ENCODE data around the gene UFD1. TPM values are rescaled to one million over a fixed set of nuclear protein-coding genes. Genes with fewer than 3 reads are reported as not detected.

Gene UFD1
- total RNA-seq, 4 donors from 2014 or later: 4.9 to 57.2 (median 36.8) TPM

DNA sequence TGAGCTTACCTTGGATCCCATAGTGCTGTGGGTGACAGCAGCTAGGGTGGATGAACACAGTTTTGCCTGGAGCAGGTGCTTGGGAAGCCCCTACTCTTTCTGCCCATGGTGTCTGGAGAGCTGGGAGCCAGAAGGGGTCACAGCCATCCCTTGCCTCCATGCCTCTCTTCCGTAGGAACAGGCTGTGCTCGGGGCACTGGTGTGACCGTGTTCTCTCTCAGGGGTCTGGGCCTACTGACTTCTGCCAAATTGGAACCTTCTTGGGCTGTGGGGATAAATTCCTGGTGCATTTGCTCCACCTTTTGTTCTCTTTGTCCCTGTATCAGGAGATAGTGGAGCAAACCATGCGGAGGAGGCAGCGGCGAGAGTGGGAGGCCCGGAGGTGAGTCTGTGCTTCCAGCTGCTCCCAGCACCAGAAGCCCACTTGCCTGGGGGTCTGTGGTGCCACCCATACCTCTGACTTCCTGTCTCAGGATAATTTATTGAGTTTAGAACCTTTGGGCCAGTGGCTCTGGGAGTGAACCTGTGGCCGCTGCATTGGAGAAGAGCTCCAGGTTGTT is 15.1 kb upstream of the UFD1 start:
- Histone ChIP-seq H3K36me3 (no peaks in the 10 kb centered on the region), H3K27ac (no peak overlapping the region), H3K4me3 (no peak overlapping the region), H3K4me1 (no peaks in the 10 kb centered on the region), H3K27me3 (no peaks in the 10 kb centered on the region), H3K9me3 (no peaks in the 10 kb centered on the region)
- 100% methylated on average over 8 of the region's 8 CpGs; no CpG with 5 or more reads in 1 of the 2 donors for WGBS, 2 donors (ENCODE audit: low coverage in 1 of 2)
- in situ Hi-C loops (cut with MboI; ENCODE audit: low pct_ligation_motif_present in 1 of 4, low pct_unique_long_range_greater_than_20kb in 1 of 4, low sequenced_read_pairs in 3 of 4) (no loop called here), intact Hi-C loops (cut with DNase I; ENCODE audit: low total_unique reads) (no loop called here)
- TF ChIP-seq EP300 (IDR thresholded peaks at IDR 0.05; ENCODE audit: low read depth) (no peak), POLR2A (IDR thresholded peaks at IDR 0.05) (no peak), POLR2AphosphoS5 (IDR thresholded peaks at IDR 0.05) (no peak)
- TF ChIP-seq, protein P1, sequence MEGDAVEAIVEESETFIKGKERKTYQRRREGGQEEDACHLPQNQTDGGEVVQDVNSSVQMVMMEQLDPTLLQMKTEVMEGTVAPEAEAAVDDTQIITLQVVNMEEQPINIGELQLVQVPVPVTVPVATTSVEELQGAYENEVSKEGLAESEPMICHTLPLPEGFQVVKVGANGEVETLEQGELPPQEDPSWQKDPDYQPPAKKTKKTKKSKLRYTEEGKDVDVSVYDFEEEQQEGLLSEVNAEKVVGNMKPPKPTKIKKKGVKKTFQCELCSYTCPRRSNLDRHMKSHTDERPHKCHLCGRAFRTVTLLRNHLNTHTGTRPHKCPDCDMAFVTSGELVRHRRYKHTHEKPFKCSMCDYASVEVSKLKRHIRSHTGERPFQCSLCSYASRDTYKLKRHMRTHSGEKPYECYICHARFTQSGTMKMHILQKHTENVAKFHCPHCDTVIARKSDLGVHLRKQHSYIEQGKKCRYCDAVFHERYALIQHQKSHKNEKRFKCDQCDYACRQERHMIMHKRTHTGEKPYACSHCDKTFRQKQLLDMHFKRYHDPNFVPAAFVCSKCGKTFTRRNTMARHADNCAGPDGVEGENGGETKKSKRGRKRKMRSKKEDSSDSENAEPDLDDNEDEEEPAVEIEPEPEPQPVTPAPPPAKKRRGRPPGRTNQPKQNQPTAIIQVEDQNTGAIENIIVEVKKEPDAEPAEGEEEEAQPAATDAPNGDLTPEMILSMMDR (IDR thresholded peaks at IDR 0.05): no peak
- no peak for DNase-seq

DNA sequence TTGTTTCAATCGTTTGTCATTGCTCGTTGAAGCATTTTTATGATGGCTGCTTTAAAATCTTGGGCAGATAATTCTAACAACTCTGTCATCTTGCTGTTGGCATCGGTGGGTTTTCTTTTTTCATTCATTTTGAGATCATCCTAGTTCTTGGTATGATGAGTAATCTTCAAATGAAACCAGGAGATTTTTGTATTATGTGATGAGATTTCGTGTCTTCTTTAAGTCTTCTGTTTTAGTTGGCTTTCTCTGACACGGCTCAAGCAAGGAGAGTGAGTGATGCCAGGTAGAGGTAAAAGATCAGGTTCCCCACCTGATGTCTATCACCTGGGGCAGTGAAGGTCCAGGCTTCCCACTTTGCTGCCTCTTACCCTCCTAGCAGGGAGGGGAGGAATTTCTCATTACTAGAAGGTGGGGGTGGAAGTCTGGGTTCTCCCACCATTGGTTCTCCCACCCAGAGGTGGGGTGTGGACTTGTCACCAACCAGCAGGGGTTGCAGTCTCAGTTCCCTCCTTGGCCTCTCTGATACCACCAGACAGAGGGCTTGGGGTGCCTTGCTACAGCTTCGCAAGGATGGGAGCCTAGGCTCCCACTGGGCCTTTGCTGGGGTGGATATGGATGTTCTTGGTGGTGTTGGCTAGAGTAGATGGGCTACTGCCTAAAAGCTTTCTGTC is 13.6 kb upstream of the UFD1 start:
- TF ChIP-seq POLR2AphosphoS5 (IDR thresholded peaks at IDR 0.05): no peak
- no peak for DNase-seq
- Histone ChIP-seq H3K36me3 (no peaks in the 10 kb centered on the region), H3K27ac (no peak overlapping the region), H3K4me3 (no peak overlapping the region), H3K9me3 (no peaks in the 10 kb centered on the region), H3K4me1 (no peaks in the 10 kb centered on the region), H3K27me3 (no peaks in the 10 kb centered on the region)
- WGBS, 2 donors (ENCODE audit: low coverage in 1 of 2): 77 to 94% methylated on average over 5 to 6 of the region's 6 CpGs
- in situ Hi-C loops (cut with MboI; ENCODE audit: low pct_ligation_motif_present in 1 of 4, low pct_unique_long_range_greater_than_20kb in 1 of 4, low sequenced_read_pairs in 3 of 4) (no loop called here), intact Hi-C loops (cut with DNase I; ENCODE audit: low total_unique reads) (no loop called here)

DNA sequence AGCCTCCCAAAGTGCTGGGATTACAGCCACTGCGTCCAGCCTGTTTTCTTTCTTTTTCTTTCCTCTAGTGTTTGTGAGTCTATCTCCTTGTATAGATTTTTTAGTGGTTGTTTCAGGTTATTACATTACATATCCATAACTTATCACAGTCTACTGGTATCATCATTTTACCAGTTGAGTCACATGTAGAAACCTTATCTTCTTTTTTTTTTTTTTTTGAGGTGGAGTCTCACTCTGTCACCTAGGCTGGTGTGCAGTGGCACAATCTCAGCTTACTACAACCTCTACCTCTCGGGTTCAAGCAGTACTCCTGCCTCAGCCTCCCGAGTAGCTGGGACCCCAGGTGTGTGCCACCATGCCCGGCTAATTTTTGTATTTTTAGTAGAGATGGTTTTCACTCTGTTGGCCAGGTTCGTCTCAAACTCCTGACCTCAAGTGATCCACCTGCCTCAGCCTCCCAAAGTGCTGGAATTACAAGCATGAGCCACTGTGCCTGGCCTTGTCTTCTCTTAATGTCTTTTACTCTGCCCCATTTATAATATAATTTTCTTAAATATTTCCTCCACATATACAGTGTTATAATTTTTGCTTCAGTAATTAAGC is 11.7 kb upstream of the UFD1 start:
- Histone ChIP-seq H3K36me3 (no peaks in the 10 kb centered on the region), H3K27me3 (no peaks in the 10 kb centered on the region), H3K9me3 (no peaks in the 10 kb centered on the region), H3K4me3 (no peak overlapping the region), H3K27ac (no peak overlapping the region), H3K4me1 (no peaks in the 10 kb centered on the region)
- intact Hi-C loops (cut with DNase I; ENCODE audit: low total_unique reads): no loop called here
- no peak for TF ChIP-seq POLR2AphosphoS5 (IDR thresholded peaks at IDR 0.05)
- TF ChIP-seq, protein P1 (IDR thresholded peaks at IDR 0.05): no peak
- DNase-seq: no peak
- in situ Hi-C loops (cut with MboI; ENCODE audit: low pct_ligation_motif_present in 1 of 4, low pct_unique_long_range_greater_than_20kb in 1 of 4, low sequenced_read_pairs in 3 of 4): no loop called here
- WGBS, 2 donors (ENCODE audit: low coverage in 1 of 2): 91% methylated on average over 5 of the region's 5 CpGs; no CpG with 5 or more reads in 1 of the 2 donors

DNA sequence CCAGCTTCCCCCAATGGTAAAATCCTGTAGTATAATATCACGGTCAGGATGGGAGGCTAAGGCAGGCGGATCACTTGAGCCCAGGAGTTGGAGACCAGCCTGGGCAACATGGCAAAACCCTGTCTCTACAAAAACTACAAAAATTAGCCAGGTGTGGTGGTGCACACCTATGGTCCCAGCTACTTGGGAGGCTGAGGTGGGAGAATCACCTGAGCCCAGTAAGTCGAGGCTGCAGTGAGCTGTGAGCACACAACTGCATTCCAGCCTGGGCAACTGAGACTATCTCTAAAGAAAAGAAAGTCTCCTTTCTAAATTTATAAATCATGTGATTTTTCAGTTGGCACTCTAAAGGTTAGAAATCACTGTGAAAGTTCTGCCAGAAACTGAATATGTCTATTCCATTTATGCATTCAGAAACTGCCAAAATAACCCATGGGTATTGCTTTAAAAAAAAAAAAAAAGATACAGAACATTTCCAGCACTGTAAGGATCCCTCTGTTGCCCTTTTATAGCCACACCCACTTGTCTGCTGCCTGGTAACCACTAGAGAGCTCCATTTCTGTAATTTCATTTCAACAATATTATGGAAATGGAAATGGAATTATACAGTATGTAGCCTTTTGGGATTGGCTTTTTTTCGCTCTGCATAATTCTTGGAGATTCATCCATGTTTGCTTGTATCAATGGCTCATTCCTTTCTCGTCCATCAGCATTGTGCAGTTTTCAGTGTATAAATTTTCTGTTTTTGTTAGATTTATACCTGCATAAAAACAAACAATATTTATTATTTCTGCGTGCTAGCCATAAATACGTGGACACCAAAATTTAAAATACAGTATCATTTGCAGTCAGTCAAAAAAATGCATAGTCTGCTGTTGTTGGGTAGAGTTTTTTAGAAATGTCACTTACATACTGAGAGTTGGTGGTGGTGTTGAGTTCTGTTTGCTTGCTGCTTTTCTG is 10.2 kb upstream of the UFD1 start:
- H3K4me3 ChIP-seq: no peak overlapping the region
- DNase-seq: no peak
- H3K27ac ChIP-seq: no peak overlapping the region
- intact Hi-C loops (cut with DNase I; ENCODE audit: low total_unique reads): no loop called here
- TF ChIP-seq, protein P1 (IDR thresholded peaks at IDR 0.05): no peak
- no peak for TF ChIP-seq POLR2AphosphoS5 (IDR thresholded peaks at IDR 0.05)
- no peak for TF ChIP-seq EP300 (IDR thresholded peaks at IDR 0.05; ENCODE audit: low read depth)
- TF ChIP-seq POLR2A (IDR thresholded peaks at IDR 0.05): no peak
- H3K4me1 ChIP-seq: no peaks in the 10 kb centered on the region
- no peaks in the 10 kb centered on the region for H3K27me3 ChIP-seq
- H3K9me3 ChIP-seq: no peaks in the 10 kb centered on the region
- in situ Hi-C loops (cut with MboI; ENCODE audit: low pct_ligation_motif_present in 1 of 4, low pct_unique_long_range_greater_than_20kb in 1 of 4, low sequenced_read_pairs in 3 of 4): no loop called here
- WGBS, 2 donors (ENCODE audit: low coverage in 1 of 2): 86 to 90% methylated on average over 5 to 7 of the region's 7 CpGs
- H3K36me3 ChIP-seq: no peaks in the 10 kb centered on the region
